ENCODE results near the gene CCDC117. TPM values are rescaled to one million over a fixed set of nuclear protein-coding genes. Genes with fewer than 3 reads are reported as not detected.
A peak's percentile ranks its signal among the peaks of the same experiment; 100 is the strongest.
"Not testable (repeated sequence)": the region's sequence is repeated elsewhere in the genome, so short reads cannot be mapped to it uniquely, and the experiment has no call there.

Gene CCDC117
- polyA plus RNA-seq (ENCODE audit: insufficient read depth in 1 of 5, insufficient read length in 5 of 5, low replicate concordance in 1 of 5), result 10 to 100 TPM; 26.1 to 48.3 (median 37.7) TPM
- long read RNA-seq, donor 1, transcript CCDC117-201 (5 exons, 3,985 nt), result major isoform, 14 of 14 reads
- long read RNA-seq, donor 1, partial matches to known transcripts, result 0 of 14 reads
- long read RNA-seq, donor 1, other reads (novel, unspliced or antisense), result 0 of 14 reads
- long read RNA-seq, donor 2, transcript CCDC117-201 (5 exons, 3,985 nt), result major isoform, 12 of 12 reads
- long read RNA-seq, donor 2, partial matches to known transcripts, result 0 of 12 reads
- long read RNA-seq, donor 2, other reads (novel, unspliced or antisense), result 0 of 12 reads
- long read RNA-seq, donor 3, transcript CCDC117-201 (5 exons, 3,985 nt), result major isoform, 5 of 97 reads
- long read RNA-seq, donor 3, partial matches to known transcripts, result 16 of 97 reads
- long read RNA-seq, donor 3, other reads (novel, unspliced or antisense), result 76 of 97 reads
- long read RNA-seq, donor 4, transcript CCDC117-201 (5 exons, 3,985 nt), result major isoform, 5 of 5 reads
- long read RNA-seq, donor 4, partial matches to known transcripts, result 0 of 5 reads
- long read RNA-seq, donor 4, other reads (novel, unspliced or antisense), result 0 of 5 reads
- long read RNA-seq, donor 5, transcript CCDC117-201 (5 exons, 3,985 nt), result major isoform, 8 of 8 reads
- long read RNA-seq, donor 5, partial matches to known transcripts, result 0 of 8 reads
- long read RNA-seq, donor 5, other reads (novel, unspliced or antisense), result 0 of 8 reads
- long read RNA-seq, donor 6, transcript CCDC117-201 (5 exons, 3,985 nt), result major isoform, 12 of 172 reads
- long read RNA-seq, donor 6, partial matches to known transcripts, result 32 of 172 reads
- long read RNA-seq, donor 6, other reads (novel, unspliced or antisense), result 128 of 172 reads
- long read RNA-seq, donor 7, transcript CCDC117-201 (5 exons, 3,985 nt), result major isoform, 13 of 293 reads
- long read RNA-seq, donor 7, partial matches to known transcripts, result 274 of 293 reads
- long read RNA-seq, donor 7, other reads (novel, unspliced or antisense), result 6 of 293 reads
- long read RNA-seq, donor 8, transcript CCDC117-201 (5 exons, 3,985 nt), result major isoform, 7 of 7 reads
- long read RNA-seq, donor 8, partial matches to known transcripts, result 0 of 7 reads
- long read RNA-seq, donor 8, other reads (novel, unspliced or antisense), result 0 of 7 reads

GRCh38 chr22:28772633-28773460 lies at the start of gene CCDC117:
Gene CCDC117, plus strand, starts transcription at chr22:28772695. Its CDS starts 155 bp downstream, at chr22:28772850.
- DNase-seq, result peak; percentile 94

- no peak for DNase-seq
Observed at GRCh38 chr22:28728002-28728401, 44.5 kb upstream of the CCDC117 start.

GRCh38 chr22:28728621-28729313 lies 43.7 kb upstream of the CCDC117 start:
- no peak for DNase-seq

GRCh38 chr22:28730179-28730578 lies 42.3 kb upstream of the CCDC117 start:
- no peak for DNase-seq

- DNase-seq, result no peak
Observed at GRCh38 chr22:28734393-28734792, 38.1 kb upstream of the CCDC117 start.

- no peak for DNase-seq
Observed at GRCh38 chr22:28736301-28737155, 36.0 kb upstream of the CCDC117 start.

GRCh38 chr22:28737701-28738100 lies 34.8 kb upstream of the CCDC117 start:
- DNase-seq, result no peak

- not testable (repeated sequence) for DNase-seq
Observed at GRCh38 chr22:28738876-28739275, 33.6 kb upstream of the CCDC117 start.

- no peak for DNase-seq
Observed at GRCh38 chr22:28741200-28741784, 31.2 kb upstream of the CCDC117 start.

GRCh38 chr22:28741785-28742561 lies 30.5 kb upstream of the CCDC117 start, which contains the start of the genes CHEK2 and HSCB:
Gene CHEK2, minus strand, starts transcription at chr22:28741820. Its CDS starts 7,099 bp downstream, at chr22:28734721.
Gene HSCB, plus strand, starts transcription at chr22:28742039. Its CDS starts 57 bp downstream, at chr22:28742096.
- peak; percentile 95 to 97 for DNase-seq

GRCh38 chr22:28742562-28742962 lies 29.9 kb upstream of the CCDC117 start:
- no peak for DNase-seq

- no peak for DNase-seq
Observed at GRCh38 chr22:28743852-28744251, 28.6 kb upstream of the CCDC117 start.

- no peak for DNase-seq
Observed at GRCh38 chr22:28750471-28750881, 22.0 kb upstream of the CCDC117 start.

GRCh38 chr22:28754512-28754911 lies 18.0 kb upstream of the CCDC117 start:
- not testable (repeated sequence) for DNase-seq

- DNase-seq, result no peak
Observed at GRCh38 chr22:28759861-28760560, 12.5 kb upstream of the CCDC117 start.

- DNase-seq, result no peak
Observed at GRCh38 chr22:28761449-28761755, 11.1 kb upstream of the CCDC117 start.

GRCh38 chr22:28762000-28762399 lies 10.5 kb upstream of the CCDC117 start:
- DNase-seq, result not testable (repeated sequence)
